IMR-90 (cell line): ENCODE measurements around the gene FKBP6. TPM values are rescaled to one million over a fixed set of nuclear protein-coding genes. Genes with fewer than 3 reads are reported as not detected.

Source experiments
- ATAC-seq: fragments of 200-7000 bp; cut with Tn5 transposase; 2 replicates; pipeline ENCODE4 v1.9.1; 2020; ENCODE audit warnings: low read depth, mild to moderate bottlenecking, moderate library complexity
- BruUV-seq: library from RNA; stranded (reverse); fragments of 400-500 nt; replicated peaks from 2 replicates; lab custom pipeline; 2021; lab: Mats Ljungman, UMichigan
- CTCF ChIA-PET: fragments of 300-600 bp; formaldehyde crosslinking; extraction: SDS; loops from one replicate; lab custom pipeline; 2021; ENCODE audit warnings: antibody characterized with exemption; lab: Yijun Ruan, JAX
- POLR2A ChIA-PET: fragments of 300-600 bp; sonication (Branson Sonifier 250); formaldehyde crosslinking; loops from one replicate; lab custom pipeline; 2022; ENCODE audit warnings: antibody characterized with exemption; ENCODE audit not compliant: unreplicated experiment; lab: Charles Lee
- DNase-seq: peaks from one replicate; pipeline ENCODE4 v3.0.0; 2013
- H2AFZ ChIP-seq: replicated peaks from 2 replicates; pipeline ENCODE3; 2013; ENCODE audit warnings: low read length, mild to moderate bottlenecking; ENCODE audit not compliant: poor library complexity
- H2AK5ac ChIP-seq: 2 replicates; pipeline ENCODE4 v1.6.1; 2013; ENCODE audit warnings: low read depth, low read length, inconsistent platforms
- H2AK9ac ChIP-seq: replicated peaks from 2 replicates; pipeline ENCODE3; 2013; ENCODE audit warnings: mild to moderate bottlenecking, low read depth, low read length, moderate library complexity; ENCODE audit not compliant: poor library complexity
- H2BK120ac ChIP-seq: 2 replicates; pipeline ENCODE4 v1.6.1; 2013; ENCODE audit warnings: low read depth, low read length, inconsistent platforms
- H2BK15ac ChIP-seq: 3 replicates; pipeline ENCODE4 v1.6.1; 2013; ENCODE audit warnings: low read depth, low read length, inconsistent platforms
- H2BK20ac ChIP-seq: 2 replicates; pipeline ENCODE4 v1.6.1; 2013; ENCODE audit warnings: low read depth, mild to moderate bottlenecking, inconsistent platforms, low read length, moderate library complexity
- H2BK5ac ChIP-seq: 2 replicates; pipeline ENCODE4 v1.6.1; 2013; ENCODE audit warnings: mild to moderate bottlenecking, low read depth, low read length, inconsistent platforms; ENCODE audit not compliant: poor library complexity, severe bottlenecking
- H3K14ac ChIP-seq: replicated peaks from 2 replicates; pipeline ENCODE4 v1.6.1; 2013; ENCODE audit warnings: low read depth, low read length, inconsistent platforms
- H3K18ac ChIP-seq: 2 replicates; pipeline ENCODE4 v1.6.1; 2013; ENCODE audit warnings: low read depth, low read length, control low read depth
- H3K23ac ChIP-seq: 2 replicates; pipeline ENCODE4 v1.6.1; 2013; ENCODE audit warnings: low read depth, low read length, inconsistent platforms
- H3K27ac ChIP-seq: 2 replicates; pipeline ENCODE4 v1.5.1; 2013; ENCODE audit warnings: mild to moderate bottlenecking, control low read depth, low read length; ENCODE audit not compliant: insufficient read depth
- H3K27me3 ChIP-seq: 2 replicates; pipeline ENCODE4 v1.6.1; 2013; ENCODE audit warnings: low read length; ENCODE audit not compliant: control insufficient read depth, insufficient read depth
- H3K36me3 ChIP-seq: 2 replicates; pipeline ENCODE4 v1.6.1; 2013; ENCODE audit warnings: low read length, mixed read lengths; ENCODE audit not compliant: control insufficient read depth, insufficient read depth
- H3K4ac ChIP-seq: 2 replicates; pipeline ENCODE4 v1.6.1; 2013; ENCODE audit warnings: low read depth, low read length, inconsistent platforms
- H3K4me1 ChIP-seq: 2 replicates; pipeline ENCODE4 v1.6.1; 2013; ENCODE audit warnings: low read length, mixed read lengths; ENCODE audit not compliant: control insufficient read depth, insufficient read depth
- H3K4me2 ChIP-seq: 2 replicates; pipeline ENCODE4 v1.6.1; 2013; ENCODE audit warnings: low read depth, mild to moderate bottlenecking, control low read depth, low read length, moderate library complexity
- H3K4me3 ChIP-seq: 2 replicates; pipeline ENCODE4 v1.5.1; 2013; ENCODE audit warnings: low read depth, mild to moderate bottlenecking, control low read depth, low read length, moderate library complexity; ENCODE audit not compliant: insufficient read depth
- H3K56ac ChIP-seq: 2 replicates; pipeline ENCODE4 v1.6.1; 2013; ENCODE audit warnings: low read length, inconsistent platforms; ENCODE audit not compliant: insufficient read depth; ENCODE audit errors: extremely low read depth
- H3K79me1 ChIP-seq, 2 experiments: 2 replicates each; pipeline ENCODE4 v1.6.1; 2013; ENCODE audit warnings: low read length in 2 of 2, inconsistent platforms in 1 of 2, low read depth in 1 of 2
- H3K9ac ChIP-seq: 2 replicates; pipeline ENCODE4 v1.6.1; 2013; ENCODE audit warnings: low read depth, low read length, control low read depth
- H3K9me1 ChIP-seq: 2 replicates; pipeline ENCODE4 v1.6.1; 2013; ENCODE audit warnings: low read length, inconsistent platforms; ENCODE audit not compliant: insufficient read depth
- H3K9me3 ChIP-seq: 2 replicates; pipeline ENCODE4 v1.6.1; 2013; ENCODE audit warnings: low read length; ENCODE audit not compliant: control insufficient read depth, insufficient read depth
- H4K20me1 ChIP-seq: 2 replicates; pipeline ENCODE4 v1.6.1; 2013; ENCODE audit warnings: low read length, inconsistent platforms; ENCODE audit not compliant: insufficient read depth
- H4K5ac ChIP-seq: 2 replicates; pipeline ENCODE4 v1.6.1; 2013; ENCODE audit warnings: mild to moderate bottlenecking, low read depth, low read length, control low read depth
- H4K8ac ChIP-seq, 2 experiments: 2 replicates each; pipeline ENCODE4 v1.6.1; 2013; ENCODE audit warnings: low read depth in 2 of 2, low read length in 2 of 2, control low read depth in 1 of 2, inconsistent platforms in 1 of 2
- H4K91ac ChIP-seq: 2 replicates; pipeline ENCODE4 v1.6.1; 2013; ENCODE audit warnings: low read depth, low read length, inconsistent platforms; ENCODE audit not compliant: insufficient read depth
- BHLHE40 ChIP-seq: fragments of 150-350 bp; IDR thresholded peaks from 2 replicates; pipeline ENCODE4 v1.6.1; 2016; ENCODE audit warnings: mild to moderate bottlenecking, low read depth, low read length
- CEBPB ChIP-seq: IDR thresholded peaks from 2 replicates; pipeline ENCODE4 v1.6.1; 2012; ENCODE audit warnings: low read depth, low read length, improper control_type of control experiment
- CTCF ChIP-seq: conservative IDR thresholded peaks from 2 replicates; pipeline ENCODE4 v1.5.1; 2012; ENCODE audit warnings: mild to moderate bottlenecking, low read depth, low read length, improper control_type of control experiment
- ELK1 ChIP-seq: fragments of 150-350 bp; IDR thresholded peaks from 2 replicates; pipeline ENCODE4 v1.6.1; 2016; ENCODE audit warnings: low read depth, mild to moderate bottlenecking, low read length, moderate library complexity, borderline replicate concordance
- FOS ChIP-seq: fragments of 150-350 bp; IDR thresholded peaks from 2 replicates; pipeline ENCODE4 v1.6.1; 2016; ENCODE audit warnings: low read depth, low read length
- MAFK ChIP-seq: IDR thresholded peaks from 2 replicates; pipeline ENCODE4 v1.6.1; 2012; ENCODE audit warnings: low read depth, low read length, improper control_type of control experiment
- MAZ ChIP-seq: IDR thresholded peaks from 2 replicates; pipeline ENCODE4 v1.6.1; 2012; ENCODE audit warnings: low read depth, mild to moderate bottlenecking, low read length, improper control_type of control experiment, moderate library complexity, borderline replicate concordance
- MXI1 ChIP-seq: IDR thresholded peaks from 2 replicates; pipeline ENCODE4 v1.6.1; 2012; ENCODE audit warnings: low read depth, mild to moderate bottlenecking, low read length, moderate library complexity, borderline replicate concordance
- NFE2L2 ChIP-seq: fragments of 150-350 bp; IDR thresholded peaks from 2 replicates; pipeline ENCODE4 v1.6.1; 2016; ENCODE audit warnings: low read depth, mild to moderate bottlenecking, low read length
- POLR2A ChIP-seq: IDR thresholded peaks from 2 replicates; pipeline ENCODE4 v1.6.1; 2012; ENCODE audit warnings: mild to moderate bottlenecking, low read depth, low read length
- RAD21 ChIP-seq: IDR thresholded peaks from 2 replicates; pipeline ENCODE4 v1.6.1; 2012; ENCODE audit warnings: low read length, improper control_type of control experiment
- RCOR1 ChIP-seq: IDR thresholded peaks from 2 replicates; pipeline ENCODE4 v1.6.1; 2012; ENCODE audit warnings: mild to moderate bottlenecking, low read length, improper control_type of control experiment; ENCODE audit not compliant: insufficient replicate concordance
- RFX5 ChIP-seq: IDR thresholded peaks from 2 replicates; pipeline ENCODE4 v1.8.0; 2012; ENCODE audit warnings: low read depth, mild to moderate bottlenecking, low read length, moderate library complexity
- SMC3 ChIP-seq: fragments of 150-350 bp; IDR thresholded peaks from 2 replicates; pipeline ENCODE4 v1.6.1; 2016; ENCODE audit warnings: low read depth, mild to moderate bottlenecking, antibody characterized with exemption, low read length, moderate library complexity
- WGBS, 2 experiments: methylation state at CpG; one replicate each; pipeline versions ENCODE4 v1.1.5 to v1.1.7; 2013; ENCODE audit warnings: missing lambda C conversion rate in 2 of 2; ENCODE audit not compliant: insufficient read length in 1 of 2; ENCODE audit errors: extremely low coverage in 2 of 2; 5-methylcytosine and 5-hydroxymethylcytosine counted together
- dilution Hi-C: fragments of 300-500 bp; cut with HindIII; formaldehyde crosslinking; loops from one replicate; pipeline ENCODE4 v1.14.3; 2018; ENCODE audit warnings: low sequenced_read_pairs; ENCODE audit not compliant: unreplicated experiment
- in situ Hi-C: fragments of 300-500 bp; cut with MboI; formaldehyde crosslinking; loops from 3 replicates; pipeline ENCODE4 v1.14.3; 2019; ENCODE audit warnings: low sequenced_read_pairs, inconsistent platforms, mixed read lengths
- intact Hi-C: fragments of 100-400 bp; cut with micrococcal nuclease; formaldehyde crosslinking; loops from 2 replicates; pipeline ENCODE4 v1.10.0; 2022
- polyA plus RNA-seq, 3 experiments: library from polyadenylated mRNA; depleted of rRNA; stranded (reverse); fragments of >200 nt; gene quantifications; 2 replicates each; pipeline ENCODE4 v1.2.3, GENCODE V29; 2012; ENCODE audit warnings: low replicate concordance in 1 of 3
- total RNA-seq: library from RNA; depleted of rRNA; stranded (reverse); fragments of >200 nt; gene quantifications from 2 replicates; pipeline ENCODE4 v1.2.3, GENCODE V29; 2012

FKBP6 gene
- total and polyA plus RNA-seq, 2 of the 4 experiments (the other 2 are of a cell fraction) = not detected

GRCh38 chr7:73350306-73351068, 22.5 kb downstream of the FKBP6 start:
- Histone ChIP-seq H3K9me3 (peaks cover 9% of the 10 kb centered on the region), H2AK9ac (no peak overlapping the region), H3K4ac (no peak overlapping the region), H2AFZ (no peak overlapping the region), H2AK5ac (no peak overlapping the region), H2BK120ac (no peak overlapping the region), H3K27ac (no peak overlapping the region), H3K27me3 (peaks cover 17% of the 10 kb centered on the region), H4K91ac (no peak overlapping the region), H4K20me1 (no peaks in the 10 kb centered on the region), H3K4me3 (no peak overlapping the region), H3K56ac (no peak overlapping the region), H3K18ac (no peak overlapping the region), H3K4me2 (no peak overlapping the region), H3K23ac (no peak overlapping the region), H3K79me1 (no peaks in the 10 kb centered on the region), H3K9me1 (no peaks in the 10 kb centered on the region), H2BK15ac (no peak overlapping the region), H3K9ac (no peak overlapping the region), H3K14ac (no peak overlapping the region), H4K8ac (no peak overlapping the region), H2BK20ac (no peak overlapping the region), H3K4me1 (no peaks in the 10 kb centered on the region; the same call in 1 of the 2 replicates), H3K36me3 (no peaks in the 10 kb centered on the region), H4K5ac (no peak overlapping the region), H2BK5ac (no peak overlapping the region)
- ChIA-PET POLR2A (no interaction called here), CTCF (no interaction called here)
- dilution Hi-C loops (no loop called here), intact Hi-C loops (loop anchor here (5.0 kb wide), 2 partner anchors 37 to 77 kb away; no protein-coding TSS in a partner anchor), in situ Hi-C loops (no loop called here)
- no peak for TF ChIP-seq BHLHE40
- no peak for TF ChIP-seq RCOR1
- no peak for TF ChIP-seq MAZ
- TF ChIP-seq CEBPB = no peak
- no peak for TF ChIP-seq MAFK
- no peak for TF ChIP-seq RFX5
- TF ChIP-seq MXI1 = no peak
- TF ChIP-seq NFE2L2 = no peak
- no peak for TF ChIP-seq RAD21
- TF ChIP-seq POLR2A = no peak
- no peak for TF ChIP-seq ELK1
- no peak for TF ChIP-seq FOS
- no peak for TF ChIP-seq SMC3
- TF ChIP-seq CTCF = no peak
- BruUV-seq = no TSS peak
- 0 out of 2 replicates have a peak, but pooled peaks have one; percentile 37 for ATAC-seq
- WGBS, 2 experiments = no CpG with 5 or more reads among the region's 12 CpGs
- no peak for DNase-seq
